Keratinocyte (primary cell): Measurements from ENCODE around the gene ZNF789. TPM values are rescaled to one million over a fixed set of nuclear protein-coding genes. Genes with fewer than 3 reads are reported as not detected.

Source experiments
- DNase-seq: peaks from one replicate; pipeline ENCODE4 v3.0.0-alpha.2; 2011; ENCODE audit warnings: low read depth, missing footprints, low spot score
- FAIRE-seq: peaks from 2 replicates; lab custom pipeline; 2011; peaks lifted over from hg19 to GRCh38; lab: Jason Lieb, UNC
- H2AFZ ChIP-seq: 2 replicates; pipeline ENCODE4 v1.6.0; 2012; ENCODE audit warnings: low read length, control low read depth, inconsistent platforms; ENCODE audit not compliant: control insufficient read depth
- H3K27ac ChIP-seq: 2 replicates; pipeline ENCODE4 v1.5.1; 2011; ENCODE audit warnings: low read length; ENCODE audit not compliant: control insufficient read depth, insufficient read depth
- H3K27me3 ChIP-seq: 3 replicates; pipeline ENCODE4 v1.6.0; 2011; ENCODE audit warnings: low read length; ENCODE audit not compliant: control insufficient read depth, insufficient read depth; ENCODE audit errors: extremely low read depth
- H3K36me3 ChIP-seq, 2 experiments: 2 replicates in 1 of 2; 3 replicates in 1 of 2; pipeline ENCODE4 v1.5.1; 2011; ENCODE audit warnings: low read length in 2 of 2, mild to moderate bottlenecking in 1 of 2; ENCODE audit not compliant: control insufficient read depth in 2 of 2, insufficient read depth in 2 of 2; ENCODE audit errors: extremely low read depth in 1 of 2
- H3K4me1 ChIP-seq: 3 replicates; pipeline ENCODE4 v1.5.1; 2011; ENCODE audit warnings: low read length; ENCODE audit not compliant: control insufficient read depth, insufficient read depth; ENCODE audit errors: extremely low read depth
- H3K4me2 ChIP-seq: 3 replicates; pipeline ENCODE4 v1.6.0; 2011; ENCODE audit warnings: low read depth, low read length; ENCODE audit not compliant: control insufficient read depth, insufficient read depth; ENCODE audit errors: extremely low read depth
- H3K4me3 ChIP-seq, 3 experiments: fragments of 200-600 bp in 1 of 3; sonication (generic) in 1 of 3; 2 replicates in 2 of 3; 3 replicates in 1 of 3; pipeline ENCODE4 v1.5.1; 2011 to 2016; ENCODE audit warnings: low read length in 3 of 3, mild to moderate bottlenecking in 3 of 3, control low read depth in 2 of 3, inconsistent platforms in 1 of 3, low read depth in 1 of 3, mixed read lengths in 1 of 3, mixed run types in 1 of 3, moderate library complexity in 1 of 3; ENCODE audit not compliant: control insufficient read depth in 2 of 3, insufficient read depth in 2 of 3; ENCODE audit errors: extremely low read depth in 1 of 3
- H3K79me2 ChIP-seq: 2 replicates; pipeline ENCODE4 v1.6.0; 2012; ENCODE audit warnings: low read length; ENCODE audit not compliant: control insufficient read depth, insufficient read depth
- H3K9ac ChIP-seq: 3 replicates; pipeline ENCODE4 v1.6.0; 2011; ENCODE audit warnings: low read length; ENCODE audit not compliant: control insufficient read depth, insufficient read depth; ENCODE audit errors: extremely low read depth
- H3K9me1 ChIP-seq: 3 replicates; pipeline ENCODE4 v1.6.0; 2011; ENCODE audit warnings: low read length; ENCODE audit not compliant: control insufficient read depth, insufficient read depth; ENCODE audit errors: extremely low read depth
- H3K9me3 ChIP-seq: 2 replicates; pipeline ENCODE4 v1.5.1; 2012; ENCODE audit warnings: low read depth, low read length; ENCODE audit not compliant: control insufficient read depth
- H4K20me1 ChIP-seq: 3 replicates; pipeline ENCODE4 v1.6.0; 2011; ENCODE audit warnings: low read length; ENCODE audit not compliant: control insufficient read depth, insufficient read depth; ENCODE audit errors: extremely low read depth
- EZH2 ChIP-seq: IDR thresholded peaks from one replicate; pipeline ENCODE4 v1.6.1; 2012; ENCODE audit warnings: inconsistent platforms, mild to moderate bottlenecking, low read length, moderate library complexity
- dilution Hi-C: fragments of 300-500 bp; cut with MboI; formaldehyde crosslinking; loops from one replicate; pipeline ENCODE4 v1.7.0; 2020; ENCODE audit warnings: low sequenced_read_pairs; ENCODE audit not compliant: extremely low pct_ligation_motif_present
- polyA plus RNA-seq, 5 experiments: library from polyadenylated mRNA; depleted of rRNA in 3 of 5; stranded (reverse) in 3 of 5; stranded (forward) in 1 of 5; unstranded in 1 of 5; fragments of >200 nt; gene quantifications; 1 replicate in 1 of 5; 2 replicates in 3 of 5; 3 replicates in 1 of 5; pipeline versions ENCODE4 v1.2.1 to v1.2.3, GENCODE V29; 2011 to 2012; ENCODE audit warnings: missing spikeins in 2 of 5, low read depth in 1 of 5, low replicate concordance in 1 of 5
- TF ChIP-seq, protein P1 (sequence below), 3 experiments: IDR thresholded peaks in 1 of 3; conservative IDR thresholded peaks in 1 of 3; optimal IDR thresholded peaks in 1 of 3; 2 replicates in 2 of 3; 3 replicates in 1 of 3; pipeline versions ENCODE3 to v1.5.1; 2011; ENCODE audit warnings: low read length in 3 of 3, mild to moderate bottlenecking in 3 of 3, moderate library complexity in 2 of 3, control low read depth in 1 of 3, inconsistent platforms in 1 of 3; ENCODE audit not compliant: insufficient read depth in 2 of 3; ENCODE audit errors: extremely low read depth in 1 of 3

ZNF789 gene
- polyA plus RNA-seq, 1 donor (not counting 4 experiments of a cell fraction or from before 2014, with no cell fraction given) = 17.5 TPM

DNA sequence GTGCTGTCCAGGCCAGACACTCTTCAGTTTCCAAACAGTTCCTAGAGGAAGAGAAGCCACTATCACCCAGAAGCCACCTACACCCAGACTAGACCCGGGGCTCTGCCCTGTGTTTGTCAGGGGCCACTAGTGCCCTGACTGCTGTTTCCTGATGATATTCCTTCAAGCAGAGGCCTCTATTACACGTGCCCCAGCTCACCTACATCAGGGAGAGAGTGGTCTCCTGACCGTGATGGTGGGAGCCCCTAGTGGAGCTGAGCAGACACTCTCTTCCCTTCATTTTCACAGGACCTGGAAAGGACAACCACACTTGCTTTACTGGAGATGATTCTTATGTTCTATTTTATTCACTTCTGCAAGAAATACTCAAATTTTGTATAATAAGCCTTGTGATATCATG lies 18.2 kb downstream of the ZNF789 start:
- no peak overlapping the region for H3K4me2 ChIP-seq
- H3K9me3 ChIP-seq = peaks cover 9% of the 10 kb centered on the region
- no peak overlapping the region for H3K4me3 ChIP-seq
- no peak overlapping the region for H3K9ac ChIP-seq
- peaks cover 13% of the 10 kb centered on the region for H3K79me2 ChIP-seq
- no peaks in the 10 kb centered on the region for H3K4me1 ChIP-seq
- dilution Hi-C loops = no loop called here
- no peak overlapping the region for H2AFZ ChIP-seq
- TF ChIP-seq, protein P1, sequence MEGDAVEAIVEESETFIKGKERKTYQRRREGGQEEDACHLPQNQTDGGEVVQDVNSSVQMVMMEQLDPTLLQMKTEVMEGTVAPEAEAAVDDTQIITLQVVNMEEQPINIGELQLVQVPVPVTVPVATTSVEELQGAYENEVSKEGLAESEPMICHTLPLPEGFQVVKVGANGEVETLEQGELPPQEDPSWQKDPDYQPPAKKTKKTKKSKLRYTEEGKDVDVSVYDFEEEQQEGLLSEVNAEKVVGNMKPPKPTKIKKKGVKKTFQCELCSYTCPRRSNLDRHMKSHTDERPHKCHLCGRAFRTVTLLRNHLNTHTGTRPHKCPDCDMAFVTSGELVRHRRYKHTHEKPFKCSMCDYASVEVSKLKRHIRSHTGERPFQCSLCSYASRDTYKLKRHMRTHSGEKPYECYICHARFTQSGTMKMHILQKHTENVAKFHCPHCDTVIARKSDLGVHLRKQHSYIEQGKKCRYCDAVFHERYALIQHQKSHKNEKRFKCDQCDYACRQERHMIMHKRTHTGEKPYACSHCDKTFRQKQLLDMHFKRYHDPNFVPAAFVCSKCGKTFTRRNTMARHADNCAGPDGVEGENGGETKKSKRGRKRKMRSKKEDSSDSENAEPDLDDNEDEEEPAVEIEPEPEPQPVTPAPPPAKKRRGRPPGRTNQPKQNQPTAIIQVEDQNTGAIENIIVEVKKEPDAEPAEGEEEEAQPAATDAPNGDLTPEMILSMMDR (optimal IDR thresholded peaks at IDR 0.05 in 1 of 3, IDR thresholded peaks at IDR 0.05 in 1 of 3, conservative IDR thresholded peaks at IDR 0.05 in 1 of 3; ENCODE audit: extremely low read depth in 1 of 3, insufficient read depth in 2 of 3, low read length in 3 of 3) = no peak
- TF ChIP-seq EZH2 = no peak
- no peaks in the 10 kb centered on the region for H3K27me3 ChIP-seq
- peaks cover 14 to 23% of the 10 kb centered on the region in 2 experiments for H3K36me3 ChIP-seq
- H3K9me1 ChIP-seq = no peaks in the 10 kb centered on the region
- no peaks in the 10 kb centered on the region for H4K20me1 ChIP-seq
- no peak overlapping the region for H3K27ac ChIP-seq
- no peak for DNase-seq
- FAIRE-seq = no peak

DNA sequence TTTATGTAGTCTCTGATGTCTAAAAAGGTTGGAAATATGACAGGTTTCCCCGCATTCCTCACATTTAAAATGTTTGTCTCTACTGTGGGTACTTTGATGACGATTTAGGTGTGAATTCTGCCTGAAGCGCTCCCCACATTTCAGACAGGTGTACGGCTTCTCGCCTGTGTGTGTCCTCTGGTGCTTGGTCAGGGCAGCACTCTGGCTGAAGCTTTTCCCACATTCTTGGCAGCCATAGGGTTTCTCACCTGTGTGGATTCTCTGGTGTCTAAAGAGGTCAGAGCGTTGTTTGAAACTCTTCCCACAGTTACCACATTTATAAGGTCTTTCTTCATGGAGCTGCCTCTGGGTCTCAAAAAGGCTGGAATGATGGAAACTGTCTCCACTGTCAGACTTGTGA lies 21.1 kb downstream of the ZNF789 start:
- DNase-seq (no peak), FAIRE-seq (peak; percentile 5)
- H3K79me2 ChIP-seq = peaks cover 40% of the 10 kb centered on the region
- dilution Hi-C loops = no loop called here
- H2AFZ ChIP-seq = no peak overlapping the region
- H4K20me1 ChIP-seq = peaks cover 4% of the 10 kb centered on the region
- H3K4me2 ChIP-seq = no peak overlapping the region
- no peaks in the 10 kb centered on the region for H3K9me1 ChIP-seq
- H3K4me1 ChIP-seq = peaks cover 10% of the 10 kb centered on the region
- TF ChIP-seq EZH2 = no peak
- TF ChIP-seq, protein P1 (optimal IDR thresholded peaks at IDR 0.05 in 1 of 3, IDR thresholded peaks at IDR 0.05 in 1 of 3, conservative IDR thresholded peaks at IDR 0.05 in 1 of 3; ENCODE audit: extremely low read depth in 1 of 3, insufficient read depth in 2 of 3, low read length in 3 of 3) = no peak
- peaks cover 9% of the 10 kb centered on the region for H3K9me3 ChIP-seq
- no peak overlapping the region for H3K4me3 ChIP-seq
- peaks cover 16 to 21% of the 10 kb centered on the region in 2 experiments for H3K36me3 ChIP-seq
- no peak overlapping the region for H3K9ac ChIP-seq
- no peaks in the 10 kb centered on the region for H3K27me3 ChIP-seq
- no peak overlapping the region for H3K27ac ChIP-seq
